Stimulated activated CD8-positive, alpha-beta memory T cell treated with anti-CD3 and anti-CD28 coated beads, Interleukin-15, amount 100 ng/mL, for 48 hours (primary cell): ENCODE data around the gene GRHL3.
"Not testable (repeated sequence)": the region's sequence is repeated elsewhere in the genome, so short reads cannot be mapped to it uniquely, and the experiment has no call there.

ENCODE experiments used
- DNase-seq, 2 donors: peaks; one replicate each; pipeline ENCODE4 v3.0.0-alpha.2; 2020; ENCODE audit warnings: low read depth in 2 of 2

Gene GRHL3

GRCh38 chr1:24319312-24319863 is at the start of gene GRHL3:
Gene GRHL3, plus strand, starts transcription at chr1:24319357. Its CDS starts 195 bp downstream, at chr1:24319552.
- DNase-seq, result no peak

- not testable (repeated sequence) for DNase-seq
Measured at GRCh38 chr1:24274203-24275103, 44.7 kb upstream of the GRHL3 start.

GRCh38 chr1:24275104-24275410 is 44.1 kb upstream of the GRHL3 start:
- DNase-seq, result no peak

GRCh38 chr1:24275510-24275909 is 43.6 kb upstream of the GRHL3 start:
- DNase-seq, result no peak

GRCh38 chr1:24276791-24277190 is 42.4 kb upstream of the GRHL3 start:
- no peak for DNase-seq

- DNase-seq, result no peak
Measured at GRCh38 chr1:24277420-24278169, 41.6 kb upstream of the GRHL3 start.

- no peak for DNase-seq
Measured at GRCh38 chr1:24278726-24279125, 40.4 kb upstream of the GRHL3 start.

GRCh38 chr1:24279590-24280232 is 39.4 kb upstream of the GRHL3 start:
- DNase-seq, result no peak

- DNase-seq, result no peak
Measured at GRCh38 chr1:24281591-24281990, 37.6 kb upstream of the GRHL3 start.

- no peak for DNase-seq
Measured at GRCh38 chr1:24282491-24282890, 36.7 kb upstream of the GRHL3 start.

GRCh38 chr1:24283326-24284155 is 35.6 kb upstream of the GRHL3 start:
- DNase-seq, result no peak

- no peak for DNase-seq
Measured at GRCh38 chr1:24284156-24284471, 35.0 kb upstream of the GRHL3 start.

GRCh38 chr1:24285231-24285630 is 33.9 kb upstream of the GRHL3 start:
- DNase-seq, result no peak

GRCh38 chr1:24286246-24287010 is 32.7 kb upstream of the GRHL3 start:
- DNase-seq, result no peak

GRCh38 chr1:24287779-24288178 is 31.4 kb upstream of the GRHL3 start:
- not testable (repeated sequence) for DNase-seq

GRCh38 chr1:24288479-24288878 is 30.7 kb upstream of the GRHL3 start:
- no peak for DNase-seq

- DNase-seq, result no peak
Measured at GRCh38 chr1:24289937-24290595, 29.1 kb upstream of the GRHL3 start.

GRCh38 chr1:24290933-24291487 is 28.1 kb upstream of the GRHL3 start:
- no peak for DNase-seq

GRCh38 chr1:24292103-24292502 is 27.1 kb upstream of the GRHL3 start:
- DNase-seq, result no peak

GRCh38 chr1:24292887-24293286 is 26.3 kb upstream of the GRHL3 start:
- DNase-seq, result no peak
